Measurements from ENCODE around the gene PIGN.

The PIGN gene

DNA sequence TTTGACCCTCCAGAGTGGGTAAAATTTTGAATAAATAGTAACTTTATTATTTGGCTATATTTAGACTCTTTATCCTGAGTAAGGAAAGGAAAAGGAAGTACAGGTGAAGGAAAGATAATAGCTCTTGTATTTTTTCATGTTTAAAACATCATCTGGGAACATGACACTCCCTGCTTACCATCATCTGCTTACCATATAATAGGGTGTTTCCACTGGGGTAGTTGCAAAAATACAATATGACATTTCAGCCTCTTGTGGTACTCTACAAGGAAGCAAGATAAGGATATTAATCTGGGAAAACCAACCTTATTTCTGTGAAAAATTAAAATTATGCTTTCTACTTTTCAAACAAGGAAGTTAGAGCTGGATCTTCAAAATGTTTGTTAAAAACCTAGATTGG is 10.1 kb upstream of the PIGN start:
- TF ChIP-seq CTCF (IDR thresholded peaks at IDR 0.05; ENCODE audit: low read depth, low read length): no peak
- no peak for DNase-seq (ENCODE audit: extremely low read depth, low read depth)

- TF ChIP-seq CTCF (IDR thresholded peaks at IDR 0.05; ENCODE audit: low read depth, low read length): no peak
- DNase-seq (ENCODE audit: extremely low read depth, low read depth): no peak
Observed at GRCh38 chr18:62196079-62196478, 9.2 kb upstream of the PIGN start.

DNA sequence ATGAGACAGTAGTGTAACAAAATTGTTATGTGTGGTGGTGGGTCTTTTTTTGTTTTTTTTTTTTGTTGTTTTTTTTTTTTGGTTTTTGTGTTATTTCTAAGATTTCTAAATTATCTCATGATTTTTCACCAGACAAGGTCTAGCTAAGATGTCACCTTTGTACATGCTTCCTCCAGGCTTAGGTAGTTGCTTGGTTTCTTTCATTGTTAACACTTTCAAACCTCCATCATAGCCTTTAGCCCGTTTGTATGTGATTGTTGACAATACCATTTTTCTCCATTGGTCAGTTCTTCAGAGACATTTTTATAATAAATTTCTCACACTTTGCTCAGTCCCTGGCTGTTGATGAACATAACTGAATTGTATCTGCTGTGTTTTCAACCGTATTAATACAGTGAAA is 2.4 kb upstream of the PIGN start:
- no peak for TF ChIP-seq CTCF (IDR thresholded peaks at IDR 0.05; ENCODE audit: low read depth, low read length)
- no peak for DNase-seq (ENCODE audit: extremely low read depth, low read depth)

DNA sequence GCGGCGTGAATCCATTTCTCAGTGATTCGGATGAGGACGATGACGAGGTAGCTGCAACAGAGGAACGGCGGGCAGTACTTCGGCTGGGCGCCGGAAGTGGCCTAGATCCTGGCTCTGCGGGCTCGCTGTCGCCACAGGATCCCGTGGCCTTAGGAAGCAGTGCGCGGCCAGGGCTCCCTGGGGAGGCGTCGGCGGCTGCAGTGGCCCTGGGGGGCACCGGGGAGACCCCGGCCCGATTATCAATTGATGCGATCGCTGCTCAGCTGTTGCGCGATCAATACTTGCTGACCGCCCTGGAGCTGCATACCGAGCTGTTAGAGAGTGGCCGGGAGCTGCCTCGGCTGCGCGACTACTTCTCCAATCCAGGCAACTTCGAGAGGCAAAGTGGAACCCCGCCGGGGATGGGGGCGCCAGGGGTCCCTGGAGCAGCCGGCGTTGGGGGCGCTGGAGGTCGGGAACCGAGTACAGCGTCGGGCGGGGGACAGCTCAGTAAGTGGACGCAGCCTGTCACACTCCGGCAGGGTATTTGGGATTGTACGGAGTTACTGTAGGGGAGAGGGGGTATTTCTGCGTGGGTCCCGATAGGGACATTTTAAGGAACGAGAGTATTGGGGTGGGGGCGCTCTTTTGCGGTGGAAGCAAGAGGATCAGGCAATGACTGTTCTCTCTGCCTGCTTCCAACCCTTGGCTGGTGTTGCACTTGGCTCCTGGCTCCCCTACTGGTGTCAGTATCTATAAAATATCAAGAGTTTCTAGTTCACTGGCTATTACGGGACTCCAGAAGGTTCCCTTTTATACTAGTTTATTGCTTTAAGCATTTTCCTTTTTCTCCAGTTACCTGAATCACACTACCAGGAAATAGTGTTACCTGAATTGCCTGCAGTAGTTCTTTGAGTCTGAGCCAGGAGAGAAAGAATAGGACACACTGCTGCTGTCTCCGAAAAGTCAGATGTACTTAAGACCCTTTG is 971 bp upstream of the PIGN start:
- DNase-seq (ENCODE audit: extremely low read depth, low read depth): no peak

DNA sequence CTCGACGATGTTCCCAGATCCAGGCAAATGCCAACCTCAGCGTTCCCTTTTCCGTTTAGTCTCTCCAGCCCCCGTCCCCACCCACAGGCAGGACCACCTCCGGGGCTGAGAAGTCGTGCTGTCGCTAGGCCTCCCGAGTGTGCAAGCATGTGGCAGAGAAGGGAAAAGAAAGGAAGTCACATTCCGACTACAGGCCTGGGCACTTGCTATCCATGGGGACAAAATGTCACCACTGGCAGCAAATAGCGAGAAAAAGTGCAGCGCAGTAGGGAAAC is 420 bp downstream of the PIGN start:
- no peak for DNase-seq (ENCODE audit: extremely low read depth, low read depth)
- no peak for TF ChIP-seq CTCF (IDR thresholded peaks at IDR 0.05; ENCODE audit: low read depth, low read length)

More for the DNA sequence above, 971 bp upstream of the PIGN start:
- TF ChIP-seq CTCF (IDR thresholded peaks at IDR 0.05; ENCODE audit: low read depth, low read length): no peak

DNA sequence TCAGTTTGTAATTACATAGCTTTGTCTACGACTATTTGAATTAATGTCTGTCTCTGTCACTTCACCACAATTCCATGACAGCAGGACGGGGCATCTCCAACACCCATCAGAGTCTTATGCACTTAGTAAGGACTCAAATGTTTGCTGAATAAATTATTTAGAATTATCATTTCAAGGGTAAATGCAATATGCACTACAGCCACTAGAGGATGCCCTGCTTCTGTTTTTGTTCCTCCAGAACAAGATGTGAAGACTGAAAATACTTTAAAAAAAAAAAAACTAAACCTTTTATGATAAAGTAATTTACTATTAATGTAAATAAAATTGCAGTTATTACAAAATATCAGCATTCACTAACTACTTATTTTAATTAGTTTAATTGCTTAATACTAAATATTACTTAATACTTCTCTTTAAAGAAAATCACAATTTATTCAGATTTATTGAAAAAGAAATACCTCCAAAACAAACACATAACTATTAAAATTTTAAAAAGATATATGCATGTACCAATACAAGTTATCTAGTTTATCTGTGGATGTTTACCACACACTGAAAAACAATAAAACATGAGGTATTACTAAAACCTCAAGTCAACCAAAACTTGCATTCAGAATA is 3.2 kb downstream of the PIGN start:
- no peak for DNase-seq (ENCODE audit: extremely low read depth, low read depth)
- TF ChIP-seq CTCF (IDR thresholded peaks at IDR 0.05; ENCODE audit: low read depth, low read length): peak; percentile 96

DNA sequence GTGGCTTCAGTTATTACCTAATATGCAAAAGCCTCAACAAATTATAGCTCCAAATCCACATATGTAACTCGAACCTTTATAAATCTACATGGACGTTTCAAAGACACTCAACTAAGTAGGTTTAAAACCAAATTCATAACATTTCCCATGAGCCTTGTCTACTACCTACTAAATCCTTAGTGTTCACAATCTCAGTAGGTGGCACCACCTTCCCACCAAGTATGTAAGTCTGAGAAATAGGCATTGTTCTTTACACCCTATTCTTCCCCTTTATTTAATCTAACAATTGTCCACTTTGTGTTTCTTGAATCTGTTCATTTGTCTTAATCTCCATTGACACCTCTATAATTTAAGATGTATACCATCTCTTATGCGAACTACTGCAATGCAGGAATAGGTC is 4.6 kb downstream of the PIGN start:
- no peak for DNase-seq (ENCODE audit: extremely low read depth, low read depth)
- no peak for TF ChIP-seq CTCF (IDR thresholded peaks at IDR 0.05; ENCODE audit: low read depth, low read length)

Data from AG09319 (cell line).